Activated CD4-positive, alpha-beta T cell treated with anti-CD3 and anti-CD28 coated beads, Interleukin-2, amount 50 U/mL, for 24 hours (primary cell): Measurements from ENCODE around the gene MRPS22.
"Not testable (repeated sequence)": the region's sequence is repeated elsewhere in the genome, so short reads cannot be mapped to it uniquely, and the experiment has no call there.

Experiments
- DNase-seq, 2 donors: peaks; one replicate each; pipeline ENCODE4 v3.0.0-alpha.2; 2020; ENCODE audit warnings: low read depth in 1 of 2, low spot score in 1 of 2

The MRPS22 gene

DNA sequence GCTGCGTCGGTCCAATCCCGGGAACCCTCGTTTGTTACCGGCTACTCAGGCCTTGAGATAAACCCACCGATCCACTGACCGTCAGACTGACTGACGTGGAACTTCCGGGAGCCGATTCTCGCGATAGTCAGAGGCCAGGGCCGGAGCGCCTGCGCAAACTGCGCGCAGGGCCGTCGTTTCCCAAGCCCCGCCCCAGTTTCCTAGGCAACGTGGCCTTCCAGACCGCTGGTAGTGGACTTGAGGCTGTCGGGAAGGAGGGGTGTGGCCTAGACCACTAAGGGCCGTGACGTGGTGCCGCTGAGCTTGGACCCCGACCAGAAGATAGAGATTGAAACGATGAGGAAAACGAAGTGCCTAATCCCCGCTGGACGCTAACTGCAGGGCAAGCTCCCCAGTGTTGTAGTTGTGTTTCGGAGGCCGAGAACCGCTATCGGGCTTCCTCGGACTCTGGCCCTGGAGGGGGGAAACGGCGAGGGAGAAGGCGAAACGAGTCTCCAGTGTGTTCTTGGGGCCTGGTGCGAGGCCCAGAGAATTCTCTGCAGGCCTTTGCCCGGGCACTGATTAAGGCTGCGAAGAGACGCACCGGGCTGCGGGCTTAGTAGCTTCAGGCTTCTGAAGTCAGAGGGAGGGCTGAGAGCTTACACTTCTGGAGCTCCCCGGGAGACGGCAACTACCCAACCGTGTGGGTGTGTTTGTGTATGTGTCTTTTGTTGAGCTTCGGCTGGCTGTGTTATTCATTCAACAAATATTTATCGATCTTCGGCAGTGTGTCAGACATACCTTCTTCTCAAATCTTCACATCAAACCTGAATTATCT is 45.9 kb downstream of the MRPS22 start, which contains the start of gene COPB2:
COPB2 (minus strand) TSS at position 96 of the 817 bp plus-strand sequence. CDS start 97 bp downstream, outside the sequence.
- DNase-seq = peak; percentile 90 to 95

DNA sequence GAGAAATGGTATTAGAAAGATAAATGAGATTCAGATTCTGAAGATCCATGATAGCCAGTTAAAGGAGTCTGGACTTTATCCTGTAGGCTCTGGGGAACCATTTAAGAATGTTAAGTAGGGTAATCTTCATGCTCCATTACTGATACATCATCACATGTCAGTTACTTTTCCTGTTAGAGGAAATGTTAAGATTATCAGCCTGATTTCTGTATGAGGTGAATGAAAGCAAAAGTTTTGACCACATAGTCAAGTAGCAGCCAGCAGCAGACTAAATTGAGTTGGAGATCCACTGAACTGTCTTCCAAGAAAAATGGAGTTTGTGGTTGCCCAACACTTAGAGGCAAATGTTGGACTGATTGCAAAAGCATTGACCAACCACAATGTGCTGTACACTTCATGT is 50.3 kb downstream of the MRPS22 start:
- DNase-seq = no peak

DNA sequence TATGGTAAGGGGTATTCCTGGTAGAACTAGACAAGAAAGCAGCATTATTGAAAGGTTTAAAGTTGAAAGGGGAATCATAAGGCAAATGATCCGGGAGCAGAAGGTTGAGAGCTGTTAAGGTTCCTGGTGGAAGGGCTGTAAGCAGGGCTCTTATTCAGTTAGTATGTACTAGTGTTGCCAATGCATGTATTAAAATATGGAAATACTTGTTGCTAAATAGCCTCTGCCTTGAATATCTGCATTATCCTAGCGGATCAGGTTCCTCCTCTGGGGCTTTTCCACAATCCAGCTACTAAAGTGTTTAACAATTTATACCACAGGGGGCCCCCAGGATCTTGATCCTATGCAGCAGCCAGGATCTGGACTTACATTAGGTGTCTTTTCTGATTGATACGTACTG is 52.9 kb downstream of the MRPS22 start:
- no peak for DNase-seq

DNA sequence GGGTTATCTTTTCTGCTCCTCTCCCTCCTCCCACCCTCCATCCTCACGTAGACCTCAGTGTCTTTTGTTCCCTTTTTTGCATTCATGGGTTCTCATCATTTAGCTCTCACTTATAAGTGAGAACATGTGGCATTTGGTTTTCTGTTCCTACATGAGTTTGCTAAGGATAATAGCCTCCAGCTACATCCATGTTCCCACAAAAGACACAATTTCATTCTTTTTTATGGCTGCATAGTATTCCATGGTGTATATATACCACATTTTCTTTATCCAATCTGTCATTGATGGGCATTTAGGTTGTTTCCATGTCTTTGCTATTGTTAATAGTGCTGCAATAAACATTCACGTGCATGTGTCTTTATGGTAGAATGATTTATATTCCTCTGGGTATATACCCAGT is 57.3 kb downstream of the MRPS22 start:
- not testable (repeated sequence) for DNase-seq
